ENCODE measurements around the gene ASH1L.

GRCh38 chr1:155471026-155471425 is 91.6 kb downstream of the ASH1L start:
- TF ChIP-seq POLR2A (IDR thresholded peaks at IDR 0.05) (no peak), CTCF (IDR thresholded peaks at IDR 0.05) (no peak), POLR2AphosphoS5 (IDR thresholded peaks at IDR 0.05) (no peak), EP300 (IDR thresholded peaks at IDR 0.05) (no peak)
